HepG2 (cell line): ENCODE data around the gene MS4A10. TPM values are rescaled to one million over a fixed set of nuclear protein-coding genes. Genes with fewer than 3 reads are reported as not detected.

Source experiments
- ATAC-seq: fragments of 200-7000 bp; cut with Tn5 transposase; 3 replicates; pipeline ENCODE4 v1.9.1; 2020; ENCODE audit warnings: mild to moderate bottlenecking, moderate library complexity
- BruUV-seq: library from RNA; stranded (reverse); fragments of 400-500 nt; replicated peaks from 2 replicates; lab custom pipeline; 2021; lab: Mats Ljungman, UMichigan
- CTCF ChIA-PET: fragments of 300-600 bp; formaldehyde crosslinking; extraction: SDS; loops from one replicate; lab custom pipeline; 2021; ENCODE audit warnings: low total read pairs, inconsistent platforms, low intra/inter-chr PET ratio; lab: Yijun Ruan, JAX
- POLR2A ChIA-PET: fragments of 350-600 bp; sonication (Branson Sonifier 250); formaldehyde crosslinking; loops from one replicate; lab custom pipeline; 2020; ENCODE audit warnings: antibody characterized with exemption, inconsistent platforms; lab: Yijun Ruan, JAX
- DNase-seq: peaks from one replicate; pipeline ENCODE4 v3.0.0-alpha.2; 2015; ENCODE audit warnings: low spot score
- FAIRE-seq: peaks from 3 replicates; lab custom pipeline; 2011; peaks lifted over from hg19 to GRCh38; lab: Jason Lieb, UNC
- H2AFZ ChIP-seq: one replicate; pipeline ENCODE4 v1.6.1; 2011; ENCODE audit warnings: low read length, inconsistent platforms
- H3K27ac ChIP-seq: fragments of 300-600 bp; 3 replicates; pipeline ENCODE4 v1.8.0; 2011; ENCODE audit warnings: mixed run types, mild to moderate bottlenecking, mixed read lengths, low read length, inconsistent platforms; ENCODE audit not compliant: insufficient read depth; ENCODE audit errors: extremely low read length
- H3K27me3 ChIP-seq, 2 experiments: fragments of 200-600 bp in 1 of 2; 2 replicates in 1 of 2; 3 replicates in 1 of 2; pipeline versions ENCODE4 v1.6.0 to v1.8.0; 2011; ENCODE audit warnings: low read length in 2 of 2, mild to moderate bottlenecking in 2 of 2, moderate library complexity in 2 of 2, inconsistent platforms in 1 of 2; ENCODE audit not compliant: insufficient read depth in 2 of 2, control insufficient read depth in 1 of 2
- H3K36me3 ChIP-seq, 2 experiments: fragments of 200-600 bp in 1 of 2; replicated peaks in 1 of 2; 2 replicates in 1 of 2; 3 replicates in 1 of 2; pipeline versions ENCODE4 v1.5.1 to v1.8.0; 2011; ENCODE audit warnings: low read length in 2 of 2, inconsistent platforms in 1 of 2; ENCODE audit not compliant: insufficient read depth in 2 of 2, control insufficient read depth in 1 of 2
- H3K4me1 ChIP-seq: 2 replicates; pipeline ENCODE4 v1.5.1; 2012; ENCODE audit warnings: low read length, inconsistent platforms; ENCODE audit not compliant: insufficient read depth
- H3K4me2 ChIP-seq: 2 replicates; pipeline ENCODE4 v1.6.0; 2011; ENCODE audit warnings: low read depth, low read length, inconsistent platforms
- H3K4me3 ChIP-seq, 3 experiments: fragments of 200-600 bp in 1 of 3; sonication (generic), shearing (Covaris generic) in 1 of 3; replicated peaks in 1 of 3; 2 replicates each; pipeline ENCODE4 v1.5.1; 2011 to 2016; ENCODE audit warnings: low read length in 3 of 3, inconsistent platforms in 2 of 3, low read depth in 2 of 3, mild to moderate bottlenecking in 2 of 3, control low read depth in 1 of 3, mixed read lengths in 1 of 3; ENCODE audit not compliant: insufficient read depth in 1 of 3
- H3K79me2 ChIP-seq: one replicate; pipeline ENCODE4 v1.6.1; 2011; ENCODE audit warnings: low read length, inconsistent platforms; ENCODE audit not compliant: insufficient read depth
- H3K9ac ChIP-seq: 2 replicates; pipeline ENCODE4 v1.6.0; 2011; ENCODE audit warnings: mild to moderate bottlenecking, low read depth, low read length, inconsistent platforms; ENCODE audit not compliant: insufficient read depth
- H3K9me3 ChIP-seq: 2 replicates; pipeline ENCODE4 v1.5.1; 2012; ENCODE audit warnings: mild to moderate bottlenecking, low read length
- H4K20me1 ChIP-seq: 2 replicates; pipeline ENCODE4 v1.6.0; 2011; ENCODE audit warnings: inconsistent platforms, mild to moderate bottlenecking, low read length, moderate library complexity; ENCODE audit not compliant: insufficient read depth
- CEBPB ChIP-seq: IDR thresholded peaks from 2 replicates; pipeline ENCODE4 v1.6.1; 2011; ENCODE audit warnings: low read depth, low read length, improper control_type of control experiment, borderline replicate concordance
- HCFC1 ChIP-seq: fragments of 150-350 bp; IDR thresholded peaks from 2 replicates; pipeline ENCODE4 v1.6.1; 2014; ENCODE audit warnings: low read depth, low read length
- HIC2 ChIP-seq: sonication (generic); formaldehyde crosslinking; IDR thresholded peaks from 2 replicates; pipeline ENCODE4 v1.9.0; 2022; ENCODE audit warnings: low read depth, missing genetic modification reagents
- HNRNPL ChIP-seq: fragments of 200-400 bp; formaldehyde crosslinking; IDR thresholded peaks from 2 replicates; pipeline ENCODE4 v1.6.1; 2017; ENCODE audit warnings: mild to moderate bottlenecking, low read depth, low read length
- NPAS2 ChIP-seq: sonication (generic); formaldehyde crosslinking; IDR thresholded peaks from 2 replicates; pipeline ENCODE4 v1.8.0; 2022; ENCODE audit warnings: mild to moderate bottlenecking, missing genetic modification reagents, borderline replicate concordance
- RCOR2 ChIP-seq: IDR thresholded peaks from 2 replicates; pipeline ENCODE4 v1.6.1; 2016; ENCODE audit warnings: missing biosample characterization, missing genetic modification reagents
- SCMH1 ChIP-seq: sonication (generic); formaldehyde crosslinking; IDR thresholded peaks from 2 replicates; pipeline ENCODE4 v1.9.0; 2021; ENCODE audit warnings: missing genetic modification reagents, mild to moderate bottlenecking, borderline replicate concordance
- SNAI1 ChIP-seq: sonication (generic); formaldehyde crosslinking; IDR thresholded peaks from 2 replicates; pipeline ENCODE4 v1.5.0; 2020; ENCODE audit warnings: mild to moderate bottlenecking, missing genetic modification reagents, borderline replicate concordance
- SP4 ChIP-seq: sonication (generic); formaldehyde crosslinking; IDR thresholded peaks from 2 replicates; pipeline ENCODE4 v1.8.1; 2023; ENCODE audit warnings: mild to moderate bottlenecking, missing genetic modification reagents
- WGBS: methylation state at CpG from one replicate; pipeline ENCODE4 v1.1.6; 2017; ENCODE audit warnings: low lambda C conversion rate; 5-methylcytosine and 5-hydroxymethylcytosine counted together
- in situ Hi-C: cut with HindIII; loops from 2 replicates; pipeline ENCODE4 v1.10.0; 2017; ENCODE audit warnings: low pct_unique_long_range_greater_than_20kb; ENCODE audit not compliant: extremely low pct_ligation_motif_present
- intact Hi-C: fragments of 100-400 bp; cut with micrococcal nuclease; formaldehyde crosslinking; loops from one replicate; pipeline ENCODE4 v1.10.0; 2022; ENCODE audit not compliant: unreplicated experiment
- polyA plus RNA-seq, 8 experiments: library from polyadenylated mRNA; depleted of rRNA in 3 of 8; stranded (reverse) in 7 of 8; unstranded in 1 of 8; fragments of >200 nt; fragmentation: Illumina TruSeq in 4 of 8; extraction: Trizol in 4 of 8; gene quantifications; 2 replicates each; pipeline versions ENCODE4 v1.2.1 to v1.2.3, GENCODE V29; 2011 to 2016; ENCODE audit warnings: low read depth in 4 of 8, missing spikeins in 1 of 8, mixed read lengths in 1 of 8; ENCODE audit not compliant: insufficient read depth in 1 of 8
- total RNA-seq, 5 experiments: library from RNA; depleted of rRNA; stranded (reverse); fragments of >200 nt; fragmentation: Illumina TruSeq; extraction: Trizol; gene quantifications; 2 replicates each; pipeline ENCODE4 v1.2.3, GENCODE V29; 2016; ENCODE audit warnings: low read depth in 1 of 5
- TF ChIP-seq, protein P1 (sequence below): sonication (generic); formaldehyde crosslinking; IDR thresholded peaks from 2 replicates; pipeline ENCODE4 v1.8.0; 2022; ENCODE audit warnings: mild to moderate bottlenecking, missing genetic modification reagents, moderate library complexity
- TF ChIP-seq, protein P2 (sequence below): sonication (generic); formaldehyde crosslinking; IDR thresholded peaks from 2 replicates; pipeline ENCODE4 v1.4.0; 2020; ENCODE audit warnings: missing genetic modification reagents
- TF ChIP-seq, protein P3 (sequence below): sonication (generic); formaldehyde crosslinking; IDR thresholded peaks from 2 replicates; pipeline ENCODE4 v1.8.0; 2022; ENCODE audit warnings: low read depth, missing genetic modification reagents

MS4A10 gene
- total and polyA plus RNA-seq, 2 of the 13 experiments (the other 11 are each of a cell fraction or from before 2014, with no cell fraction given) = not detected

DNA sequence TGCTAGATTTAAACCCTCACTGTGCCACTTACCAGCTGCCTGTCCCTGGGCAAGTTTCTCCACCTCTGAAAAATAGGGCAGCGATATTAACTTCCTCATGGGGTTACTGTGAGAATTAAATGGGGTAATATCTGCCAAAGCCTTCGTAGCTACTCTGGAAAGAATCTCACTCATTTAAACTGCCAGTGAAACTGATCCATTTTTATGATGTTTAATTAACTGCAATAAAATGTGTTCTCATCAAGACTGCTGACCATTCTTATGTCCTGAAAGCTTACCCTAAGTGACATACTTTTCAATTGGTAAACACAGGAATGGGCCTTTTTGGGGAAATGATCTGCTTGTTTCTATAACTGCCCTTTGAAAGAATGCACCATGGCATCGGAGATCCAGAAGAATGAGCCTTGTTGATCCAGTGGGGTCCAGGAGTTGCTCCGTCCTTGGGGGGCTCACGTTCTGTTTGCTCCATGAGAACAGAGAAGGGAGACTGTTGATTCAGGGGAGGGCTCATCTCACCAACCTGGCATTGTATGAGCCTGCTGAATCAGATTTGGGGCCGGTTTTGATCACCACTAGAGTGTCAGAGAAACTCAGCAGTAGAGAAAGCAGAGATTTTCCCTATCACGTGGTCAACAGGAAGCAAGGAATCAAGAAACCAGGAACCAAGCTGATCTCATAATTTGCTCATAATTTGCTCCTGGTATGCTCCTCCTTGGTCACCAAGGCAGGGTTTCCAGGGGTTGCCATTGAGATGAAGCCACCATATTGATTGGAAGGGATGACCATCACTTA, 49.8 kb downstream of the MS4A10 start:
- no peak overlapping the region for H3K27ac ChIP-seq
- in situ Hi-C loops = loop anchor here (5.0 kb wide), 1 partner anchor 57 kb away; no protein-coding TSS in a partner anchor
- intact Hi-C loops = no loop called here
- no peaks in the 10 kb centered on the region for H4K20me1 ChIP-seq
- no peak for FAIRE-seq
- CTCF ChIA-PET = interaction anchor here (5.3 kb wide), 1 partner anchor 53 kb away, joined by 81 read pairs; no protein-coding TSS in a partner anchor
- 38% methylated on average over 6 of the region's 7 CpGs for WGBS
- DNase-seq = no peak
- ATAC-seq = no peak
- no peak overlapping the region for H3K4me2 ChIP-seq
- no peak overlapping the region for H2AFZ ChIP-seq
- H3K36me3 ChIP-seq = no peaks in the 10 kb centered on the region
- peaks cover 12% of the 10 kb centered on the region; the same call in 1 of the 2 replicates for H3K4me1 ChIP-seq
- no peak for TF ChIP-seq NPAS2 (CRISPR knock-in tag)
- TF ChIP-seq HIC2 = no peak
- no peak for TF ChIP-seq SCMH1 (CRISPR knock-in tag)
- no peak for TF ChIP-seq HNRNPL
- TF ChIP-seq, protein P1, sequence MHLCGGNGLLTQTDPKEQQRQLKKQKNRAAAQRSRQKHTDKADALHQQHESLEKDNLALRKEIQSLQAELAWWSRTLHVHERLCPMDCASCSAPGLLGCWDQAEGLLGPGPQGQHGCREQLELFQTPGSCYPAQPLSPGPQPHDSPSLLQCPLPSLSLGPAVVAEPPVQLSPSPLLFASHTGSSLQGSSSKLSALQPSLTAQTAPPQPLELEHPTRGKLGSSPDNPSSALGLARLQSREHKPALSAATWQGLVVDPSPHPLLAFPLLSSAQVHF = no peak
- TF ChIP-seq SP4 (CRISPR knock-in tag) = no peak
- TF ChIP-seq SNAI1 = no peak
- TF ChIP-seq, protein P2, sequence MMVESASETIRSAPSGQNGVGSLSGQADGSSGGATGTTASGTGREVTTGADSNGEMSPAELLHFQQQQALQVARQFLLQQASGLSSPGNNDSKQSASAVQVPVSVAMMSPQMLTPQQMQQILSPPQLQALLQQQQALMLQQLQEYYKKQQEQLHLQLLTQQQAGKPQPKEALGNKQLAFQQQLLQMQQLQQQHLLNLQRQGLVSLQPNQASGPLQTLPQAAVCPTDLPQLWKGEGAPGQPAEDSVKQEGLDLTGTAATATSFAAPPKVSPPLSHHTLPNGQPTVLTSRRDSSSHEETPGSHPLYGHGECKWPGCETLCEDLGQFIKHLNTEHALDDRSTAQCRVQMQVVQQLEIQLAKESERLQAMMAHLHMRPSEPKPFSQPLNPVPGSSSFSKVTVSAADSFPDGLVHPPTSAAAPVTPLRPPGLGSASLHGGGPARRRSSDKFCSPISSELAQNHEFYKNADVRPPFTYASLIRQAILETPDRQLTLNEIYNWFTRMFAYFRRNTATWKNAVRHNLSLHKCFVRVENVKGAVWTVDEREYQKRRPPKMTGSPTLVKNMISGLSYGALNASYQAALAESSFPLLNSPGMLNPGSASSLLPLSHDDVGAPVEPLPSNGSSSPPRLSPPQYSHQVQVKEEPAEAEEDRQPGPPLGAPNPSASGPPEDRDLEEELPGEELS (CRISPR knock-in tag) = no peak
- TF ChIP-seq HCFC1 = no peak
- TF ChIP-seq, protein P3, sequence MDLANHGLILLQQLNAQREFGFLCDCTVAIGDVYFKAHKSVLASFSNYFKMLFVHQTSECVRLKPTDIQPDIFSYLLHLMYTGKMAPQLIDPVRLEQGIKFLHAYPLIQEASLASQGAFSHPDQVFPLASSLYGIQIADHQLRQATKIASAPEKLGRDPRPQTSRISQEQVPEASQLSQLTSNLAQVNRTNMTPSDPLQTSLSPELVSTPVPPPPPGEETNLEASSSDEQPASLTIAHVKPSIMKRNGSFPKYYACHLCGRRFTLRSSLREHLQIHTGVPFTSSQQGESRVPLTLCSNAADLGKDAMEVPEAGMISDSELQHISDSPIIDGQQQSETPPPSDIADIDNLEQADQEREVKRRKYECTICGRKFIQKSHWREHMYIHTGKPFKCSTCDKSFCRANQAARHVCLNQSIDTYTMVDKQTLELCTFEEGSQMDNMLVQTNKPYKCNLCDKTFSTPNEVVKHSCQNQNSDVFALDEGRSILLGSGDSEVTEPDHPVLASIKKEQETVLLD (CRISPR knock-in tag) = no peak
- no peak for TF ChIP-seq RCOR2
- no peak for TF ChIP-seq CEBPB
- no peak overlapping the region for H3K4me3 ChIP-seq
- no peaks in the 10 kb centered on the region for H3K79me2 ChIP-seq
- BruUV-seq = no TSS peak
- H3K9me3 ChIP-seq = no peaks in the 10 kb centered on the region
- H3K9ac ChIP-seq = no peak overlapping the region
- POLR2A ChIA-PET = no interaction called here
- no peaks in the 10 kb centered on the region for H3K27me3 ChIP-seq
